T-helper 17 cell (primary cell): ENCODE measurements around the gene SPSB4. TPM values are rescaled to one million over a fixed set of nuclear protein-coding genes. Genes with fewer than 3 reads are reported as not detected.
A peak's percentile ranks its signal among the peaks of the same experiment; 100 is the strongest.
"Not testable (repeated sequence)": the region's sequence is repeated elsewhere in the genome, so short reads cannot be mapped to it uniquely, and the experiment has no call there.

ENCODE experiments used
- ATAC-seq: fragments of 150-1000 bp; cut with Tn5 transposase; 2 replicates; pipeline ENCODE4 v1.10.0; 2021; ENCODE audit warnings: mild to moderate bottlenecking, moderate library complexity
- DNase-seq, 3 donors: peaks; one replicate each; pipeline versions ENCODE4 v3.0.0 to v3.0.0-alpha.2; 2020 to 2021
- H3K9me3 ChIP-seq: one replicate; pipeline ENCODE4 v1.7.0; 2013; ENCODE audit warnings: low read length, mild to moderate bottlenecking; ENCODE audit not compliant: control insufficient read depth, poor library complexity, severe bottlenecking
- H3K27ac Mint-ChIP-seq: one replicate; pipeline ENCODE4 v1.8.0; 2022; ENCODE audit warnings: mild to moderate bottlenecking, moderate library complexity, mixed read lengths
- H3K27me3 Mint-ChIP-seq: one replicate; pipeline ENCODE4 v1.8.0; 2022; ENCODE audit warnings: mixed read lengths
- H3K36me3 Mint-ChIP-seq: one replicate; pipeline ENCODE4 v1.8.0; 2022; ENCODE audit warnings: low read depth, mixed read lengths
- H3K4me1 Mint-ChIP-seq: one replicate; pipeline ENCODE4 v1.8.0; 2022; ENCODE audit warnings: mild to moderate bottlenecking, mixed read lengths
- H3K4me3 Mint-ChIP-seq: one replicate; pipeline ENCODE4 v1.8.0; 2022; ENCODE audit warnings: mild to moderate bottlenecking, moderate library complexity, mixed read lengths
- total RNA-seq, 4 donors: library from RNA in 2 of 4; stranded (reverse) in 2 of 4; gene quantifications; one replicate each; pipeline ENCODE4 v1.2.3 and lab custom pipeline; 2022 to 2026

Gene SPSB4
- total RNA-seq (not detected), total RNA-seq (lab: John Stamatoyannopoulos, UW) (0 to 0.12 reads per million in 2 donors)

DNA sequence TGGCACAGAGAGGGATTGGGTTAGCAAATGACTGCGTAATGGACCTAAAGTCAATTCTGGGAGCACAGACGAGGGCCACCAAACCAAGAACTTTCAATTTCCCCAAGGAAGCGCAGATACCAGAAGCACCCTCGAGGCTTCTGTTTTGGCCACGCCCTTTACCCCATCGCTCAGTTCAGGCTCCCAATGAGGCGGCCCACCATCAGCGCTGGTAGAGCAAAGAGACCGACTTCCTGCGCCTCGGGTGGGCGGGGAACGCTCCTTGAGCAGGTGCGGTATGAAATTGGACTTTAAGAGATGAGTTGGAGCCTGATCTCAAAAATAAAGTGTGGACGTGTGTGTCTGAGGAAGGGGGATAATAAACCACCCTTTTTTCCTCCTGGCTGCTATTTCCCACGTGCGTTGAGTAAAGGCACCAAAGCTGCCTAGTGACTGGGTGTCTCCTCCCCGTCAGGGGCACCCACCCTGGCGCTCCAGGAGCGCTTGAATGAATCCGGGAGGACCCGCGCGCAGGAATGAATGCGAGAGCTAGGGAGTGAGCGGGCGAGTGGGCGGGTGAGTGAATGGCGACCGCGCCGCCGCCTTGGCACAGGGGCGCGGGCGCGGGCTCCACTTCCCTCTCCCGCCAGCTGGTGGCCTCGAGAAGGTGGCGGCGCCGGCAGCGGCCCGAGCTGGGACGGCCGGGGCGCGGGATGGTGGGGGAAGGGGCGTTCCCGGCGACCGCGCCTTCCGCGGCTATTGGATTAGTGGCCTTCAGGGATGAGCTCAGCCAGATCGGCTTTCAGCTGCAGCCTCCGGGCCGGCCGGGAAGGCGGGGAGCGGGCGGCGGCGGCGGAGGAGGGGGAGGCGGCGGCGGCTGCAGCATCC lies at the start of gene SPSB4:
TSS of gene SPSB4 (plus strand) at position 772 of the 867 bp plus-strand sequence. CDS start 14,758 bp downstream, outside the sequence.
- no peaks in the 10 kb centered on the region for H3K9me3 ChIP-seq
- DNase-seq (no peak), ATAC-seq (no peak)
- Mint-ChIP-seq H3K27me3 (peaks cover 83% of the 10 kb centered on the region), H3K4me1 (peaks cover 11% of the 10 kb centered on the region), H3K36me3 (peaks cover 9% of the 10 kb centered on the region), H3K4me3 (peak within 1 kb of the TSS; percentile 77), H3K27ac (no peak within 1 kb of the TSS)

DNA sequence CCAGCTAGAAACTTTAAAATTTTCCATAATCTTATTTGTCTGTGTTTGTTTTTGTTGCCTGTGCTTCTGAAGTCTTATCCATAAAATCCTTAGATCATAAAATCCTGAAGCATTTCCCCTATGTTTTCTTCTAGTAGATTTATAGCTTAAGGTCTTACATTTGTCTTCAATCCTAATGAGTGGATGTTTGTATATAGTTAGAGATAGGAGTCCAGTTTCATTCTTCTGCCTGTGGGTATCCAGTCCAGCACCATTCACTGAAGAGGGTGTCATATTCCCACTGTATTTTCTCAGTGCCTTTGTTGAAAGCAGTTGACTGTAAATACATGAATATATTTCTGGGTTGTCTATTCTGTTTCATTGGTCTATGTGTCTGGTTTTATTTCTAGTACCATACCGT lies 44.8 kb upstream of the SPSB4 start:
- Mint-ChIP-seq H3K36me3 (no peaks in the 10 kb centered on the region), H3K27me3 (peaks cover 50% of the 10 kb centered on the region), H3K27ac (no peak overlapping the region), H3K4me3 (no peak overlapping the region), H3K4me1 (peaks cover 1% of the 10 kb centered on the region)
- ATAC-seq (no peak), DNase-seq (no peak)
- H3K9me3 ChIP-seq, result no peaks in the 10 kb centered on the region

DNA sequence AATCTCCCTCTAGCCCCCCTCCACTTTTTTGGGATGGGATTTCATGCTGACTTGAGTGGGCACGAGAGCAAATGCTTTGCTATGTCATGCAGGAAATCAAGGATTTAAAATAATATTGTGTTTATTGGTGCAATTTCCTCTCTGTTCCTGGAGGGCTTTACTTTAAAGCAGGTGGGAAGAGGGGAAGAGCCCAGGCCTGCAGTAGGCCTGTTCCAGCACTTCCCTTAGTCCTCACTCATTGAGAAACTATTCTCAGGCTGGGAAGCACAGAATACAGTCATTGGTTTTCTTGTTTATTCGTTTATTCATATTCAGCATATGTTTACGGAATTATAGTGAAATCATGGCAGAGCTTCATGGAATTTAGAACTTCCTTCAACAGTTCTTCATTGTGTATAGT lies 41.7 kb upstream of the SPSB4 start:
- peaks cover 61% of the 10 kb centered on the region for H3K27me3 Mint-ChIP-seq
- no peaks in the 10 kb centered on the region for H3K36me3 Mint-ChIP-seq
- H3K4me3 Mint-ChIP-seq, result no peak overlapping the region
- no peak for ATAC-seq
- peaks cover 5% of the 10 kb centered on the region for H3K4me1 Mint-ChIP-seq
- no peak for DNase-seq
- no peaks in the 10 kb centered on the region for H3K9me3 ChIP-seq
- H3K27ac Mint-ChIP-seq, result no peak overlapping the region

DNA sequence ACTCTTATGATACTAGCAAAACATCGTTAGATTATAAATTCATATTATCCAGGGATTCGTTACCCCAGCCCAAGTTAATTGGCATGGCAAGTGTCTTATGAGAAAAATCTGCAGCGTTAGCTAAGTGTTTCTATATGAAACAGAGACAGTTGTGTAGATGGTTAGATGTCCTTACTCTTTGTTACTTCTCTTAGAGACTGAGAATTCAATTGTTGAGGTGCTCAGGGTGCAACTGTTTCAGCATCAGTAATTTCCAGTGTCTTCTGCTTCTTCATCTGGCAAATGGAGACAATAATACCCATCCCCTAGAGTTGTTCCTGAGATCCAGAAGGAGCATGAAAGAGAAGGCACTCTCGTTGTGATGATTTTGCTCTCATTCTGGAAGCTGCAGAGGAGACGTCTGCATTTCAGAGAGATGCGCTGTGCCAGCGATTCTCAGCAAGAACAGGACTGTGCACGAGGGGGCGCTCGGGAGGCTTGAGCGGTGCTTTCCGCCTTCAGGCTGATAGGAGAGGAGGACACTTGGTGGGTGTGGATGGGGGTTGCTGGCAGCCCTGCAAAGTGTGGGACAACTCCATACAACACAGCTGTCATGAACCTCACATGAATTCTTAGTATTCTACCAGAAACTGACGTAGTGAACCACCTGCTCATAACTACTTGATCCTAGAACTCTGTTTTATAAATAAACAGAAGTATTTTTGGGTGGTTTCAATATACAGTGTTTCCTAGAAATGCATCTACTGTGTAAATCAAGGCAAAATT lies 39.7 kb upstream of the SPSB4 start:
- ATAC-seq (peak; percentile 98), DNase-seq (peak; percentile 36 to 70 (median 44))
- H3K4me1 Mint-ChIP-seq, result peaks cover 5% of the 10 kb centered on the region
- H3K36me3 Mint-ChIP-seq, result no peaks in the 10 kb centered on the region
- H3K9me3 ChIP-seq, result no peaks in the 10 kb centered on the region
- H3K27ac Mint-ChIP-seq, result no peak overlapping the region
- H3K4me3 Mint-ChIP-seq, result no peak overlapping the region
- H3K27me3 Mint-ChIP-seq, result peaks cover 63% of the 10 kb centered on the region

DNA sequence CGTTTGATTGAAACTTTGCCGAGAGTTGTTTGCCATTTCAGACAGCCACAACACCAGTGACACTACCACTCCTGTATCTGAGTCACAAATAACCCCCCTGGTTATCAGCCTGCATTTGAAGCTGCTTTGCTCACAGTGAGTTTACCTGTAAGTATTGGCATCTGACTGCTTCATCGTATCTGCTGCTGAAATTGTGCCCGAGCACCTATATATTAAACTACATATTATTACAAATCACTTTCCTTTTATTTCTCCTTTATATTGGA lies 39.2 kb upstream of the SPSB4 start:
- DNase-seq (no peak), ATAC-seq (peak; percentile 20)
- Mint-ChIP-seq H3K27ac (no peak overlapping the region), H3K36me3 (no peaks in the 10 kb centered on the region), H3K27me3 (peaks cover 60% of the 10 kb centered on the region), H3K4me3 (no peak overlapping the region), H3K4me1 (peaks cover 5% of the 10 kb centered on the region)
- no peaks in the 10 kb centered on the region for H3K9me3 ChIP-seq

DNA sequence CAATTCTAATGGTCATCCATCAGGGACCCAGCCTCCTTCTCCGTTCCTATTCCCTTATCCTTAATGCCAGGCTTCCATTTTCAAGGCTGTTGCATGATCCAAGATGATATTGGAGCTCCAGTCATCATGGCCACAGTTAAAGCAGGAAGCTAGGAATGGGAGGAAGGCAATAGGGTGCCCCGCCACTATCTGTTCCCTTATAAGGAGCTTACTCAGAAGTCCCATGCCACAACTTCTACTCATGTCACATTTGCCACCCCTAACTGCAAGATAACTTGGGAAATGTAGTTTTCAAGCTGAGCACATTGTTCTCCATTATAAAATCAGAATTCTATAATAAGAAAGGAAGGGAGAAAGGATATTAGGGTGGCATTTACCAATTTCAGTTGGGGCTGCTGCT lies 38.6 kb upstream of the SPSB4 start:
- peaks cover 6% of the 10 kb centered on the region for H3K4me1 Mint-ChIP-seq
- DNase-seq, result no peak
- no peaks in the 10 kb centered on the region for H3K36me3 Mint-ChIP-seq
- no peak overlapping the region for H3K27ac Mint-ChIP-seq
- no peak overlapping the region for H3K4me3 Mint-ChIP-seq
- H3K27me3 Mint-ChIP-seq, result peaks cover 53% of the 10 kb centered on the region
- no peak for ATAC-seq
- no peaks in the 10 kb centered on the region for H3K9me3 ChIP-seq

DNA sequence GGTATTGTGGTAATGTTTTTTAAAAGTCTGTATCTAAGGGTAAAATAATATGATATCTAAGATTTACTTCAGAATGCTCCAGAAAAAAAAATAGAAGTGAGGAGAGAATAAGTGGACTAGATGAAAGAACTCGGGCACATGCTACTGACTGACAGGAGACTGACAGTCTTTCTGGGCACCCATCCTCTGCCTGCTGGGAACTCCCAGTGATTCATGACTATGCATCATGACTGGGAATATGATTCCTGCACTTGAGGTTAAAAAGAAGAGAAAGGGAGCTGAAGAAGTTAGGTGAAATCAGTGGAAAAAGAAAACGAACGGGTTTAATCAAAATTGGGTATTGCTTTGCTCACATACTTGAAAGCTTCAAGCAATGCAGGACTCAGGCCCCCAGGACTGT lies 35.7 kb upstream of the SPSB4 start:
- Mint-ChIP-seq H3K36me3 (no peaks in the 10 kb centered on the region), H3K4me1 (peaks cover 11% of the 10 kb centered on the region), H3K27me3 (peaks cover 28% of the 10 kb centered on the region), H3K4me3 (no peak overlapping the region), H3K27ac (no peak overlapping the region)
- H3K9me3 ChIP-seq, result no peaks in the 10 kb centered on the region
- ATAC-seq (no peak), DNase-seq (no peak)

DNA sequence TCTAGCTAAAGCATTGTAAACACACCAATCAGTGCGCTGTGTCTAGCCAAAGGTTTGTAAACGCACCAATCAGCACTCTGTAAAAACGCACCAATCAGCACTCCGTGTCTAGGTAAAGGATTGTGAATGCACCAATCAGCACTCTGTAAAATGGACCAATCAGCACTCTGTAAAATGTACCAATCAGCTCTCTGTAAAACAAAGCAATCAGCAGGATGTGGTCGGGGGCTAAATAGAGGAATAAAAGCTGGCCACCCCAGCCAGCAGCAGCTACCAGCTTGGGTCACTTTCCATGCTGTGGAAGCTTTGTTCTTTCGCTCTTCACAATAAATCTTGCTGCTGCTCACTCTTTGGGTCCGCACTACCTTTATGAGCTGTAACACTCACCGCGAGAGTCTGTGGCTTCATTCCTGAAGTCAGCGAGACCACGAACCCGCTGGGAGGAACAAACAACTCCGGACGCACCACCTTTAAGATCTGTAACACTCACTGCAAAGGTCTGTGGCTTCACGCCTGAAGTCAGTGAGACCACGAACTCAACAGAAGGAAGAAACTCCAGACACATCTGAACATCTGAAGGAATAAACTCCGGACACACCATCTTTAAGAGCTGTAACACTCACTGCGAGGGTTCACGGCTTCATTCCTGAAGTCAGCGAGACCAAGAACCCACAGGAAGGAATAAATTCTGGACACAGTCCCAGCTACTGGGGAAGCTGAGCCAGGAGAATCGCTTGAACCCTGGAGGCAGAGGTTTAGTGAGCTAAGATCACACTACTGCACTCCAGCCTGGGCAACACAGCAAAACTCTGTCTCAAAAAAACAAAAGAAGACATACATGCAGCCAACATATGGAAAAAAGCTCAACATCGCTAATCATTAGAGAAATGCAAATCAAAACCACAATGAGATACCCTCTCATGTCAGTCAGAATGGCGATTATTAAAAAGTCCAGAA lies 33.5 kb upstream of the SPSB4 start:
- not testable (repeated sequence) for ATAC-seq, DNase-seq, H3K36me3 Mint-ChIP-seq, H3K4me1 Mint-ChIP-seq, H3K9me3 ChIP-seq
- Mint-ChIP-seq H3K4me3 (peak overlapping the region; percentile 4), H3K27me3 (peaks cover 20% of the 10 kb centered on the region), H3K27ac (peak overlapping the region; percentile 14)

DNA sequence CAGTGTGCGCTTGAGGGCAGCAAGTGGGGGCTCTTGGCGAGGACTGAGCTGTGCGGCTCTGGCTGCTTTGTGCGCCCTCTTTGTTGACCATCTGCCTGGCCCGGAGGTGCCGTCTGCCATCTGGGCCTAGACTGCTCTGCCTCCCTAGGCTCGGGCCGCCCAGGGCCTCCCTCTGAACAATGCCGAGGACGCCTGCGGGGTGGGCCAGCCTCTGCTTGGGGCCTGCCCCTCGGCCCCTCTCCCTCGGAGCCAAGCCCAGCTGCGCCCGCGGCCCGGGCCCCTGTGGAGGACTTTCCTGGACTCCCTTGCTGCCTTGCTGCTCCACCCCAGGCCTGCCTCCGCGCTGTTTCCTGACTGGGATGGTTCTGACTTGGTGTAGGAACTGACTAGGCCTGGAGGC lies 31.9 kb upstream of the SPSB4 start:
- H3K4me3 Mint-ChIP-seq, result no peak overlapping the region
- peaks cover 13% of the 10 kb centered on the region for H3K27me3 Mint-ChIP-seq
- no peak overlapping the region for H3K27ac Mint-ChIP-seq
- no peak for DNase-seq
- no peaks in the 10 kb centered on the region for H3K9me3 ChIP-seq
- peaks cover 8% of the 10 kb centered on the region for H3K4me1 Mint-ChIP-seq
- H3K36me3 Mint-ChIP-seq, result no peaks in the 10 kb centered on the region
- ATAC-seq, result no peak

DNA sequence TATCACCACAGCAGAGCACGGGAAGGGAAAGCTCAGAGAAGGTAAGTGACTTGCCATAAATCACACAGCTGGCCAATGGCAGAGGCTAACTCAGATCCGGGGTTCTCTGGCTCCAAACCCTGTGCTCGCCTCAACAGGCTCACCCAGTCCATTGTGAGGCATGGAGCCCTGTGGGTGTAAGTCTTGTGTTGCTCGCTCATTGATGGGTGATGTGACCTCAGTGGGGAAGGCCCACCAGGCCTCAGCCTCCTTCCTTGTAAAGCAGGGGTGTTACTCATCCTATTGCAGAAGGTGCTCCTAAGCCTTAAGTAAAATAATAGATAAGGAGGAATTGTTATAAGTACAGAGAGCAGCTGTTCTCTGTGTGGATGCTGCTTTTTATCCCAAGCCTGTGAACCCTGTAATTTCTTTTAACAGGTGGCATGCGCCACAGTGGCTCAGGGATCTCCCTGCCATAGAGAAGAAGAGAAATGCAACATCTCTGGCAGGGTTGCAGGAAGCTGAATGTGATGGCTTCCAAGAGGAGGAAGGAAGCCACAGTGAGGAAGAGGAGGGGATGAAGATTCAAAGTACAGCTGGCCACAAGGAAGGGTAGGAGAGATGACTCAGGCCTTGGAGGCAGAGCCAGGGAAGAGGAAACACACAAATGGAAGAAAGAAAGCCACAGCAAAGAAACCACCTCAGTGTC lies 30.9 kb upstream of the SPSB4 start:
- peaks cover 12% of the 10 kb centered on the region for H3K27me3 Mint-ChIP-seq
- H3K27ac Mint-ChIP-seq, result no peak overlapping the region
- ATAC-seq (no peak), DNase-seq (no peak)
- H3K36me3 Mint-ChIP-seq, result no peaks in the 10 kb centered on the region
- no peak overlapping the region for H3K4me3 Mint-ChIP-seq
- H3K4me1 Mint-ChIP-seq, result peaks cover 8% of the 10 kb centered on the region
- no peaks in the 10 kb centered on the region for H3K9me3 ChIP-seq

DNA sequence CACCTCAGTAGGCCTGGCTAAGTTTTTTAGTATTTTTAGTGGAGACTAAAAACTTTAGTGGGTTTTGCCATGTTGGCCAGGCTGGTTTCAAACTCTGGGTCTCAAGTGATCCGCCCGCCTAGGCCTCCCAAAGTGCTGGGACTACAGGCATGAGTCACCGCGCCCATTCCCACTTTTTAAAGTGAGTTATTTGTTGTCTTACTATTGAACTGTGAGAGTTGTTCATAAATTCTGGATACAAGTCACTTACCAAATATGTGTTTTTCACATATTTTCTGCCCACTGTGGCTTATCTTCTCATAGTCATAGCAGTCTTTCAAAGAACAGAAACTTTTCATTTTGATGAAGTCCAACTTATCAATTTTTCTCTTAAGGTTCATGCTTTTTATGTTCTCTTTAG lies 29.9 kb upstream of the SPSB4 start:
- H3K36me3 Mint-ChIP-seq, result no peaks in the 10 kb centered on the region
- no peak overlapping the region for H3K27ac Mint-ChIP-seq
- no peak overlapping the region for H3K4me3 Mint-ChIP-seq

DNA sequence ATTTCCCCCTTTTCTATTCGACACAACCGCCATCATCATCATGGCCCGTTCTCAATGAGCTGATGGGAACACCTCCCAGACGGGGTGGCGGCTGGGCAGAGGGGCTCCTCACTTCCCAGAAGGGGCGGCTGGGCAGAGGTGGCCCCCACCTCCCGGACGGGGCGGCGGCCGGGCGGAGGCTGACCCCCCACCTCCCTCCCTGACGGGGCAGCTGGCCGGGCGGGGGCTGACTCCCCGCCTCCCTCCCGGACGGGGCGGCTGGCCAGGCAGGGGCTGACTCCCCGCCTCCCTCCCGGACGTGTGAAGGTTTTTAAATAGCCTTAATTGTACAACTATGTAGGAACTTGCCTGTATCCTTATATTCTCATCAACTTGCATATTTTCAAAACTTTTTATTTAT lies 20.9 kb upstream of the SPSB4 start:
- DNase-seq, result no peak
- H3K36me3 Mint-ChIP-seq, result no peaks in the 10 kb centered on the region
- peaks cover 19% of the 10 kb centered on the region for H3K27me3 Mint-ChIP-seq
- no peaks in the 10 kb centered on the region for H3K4me1 Mint-ChIP-seq
- ATAC-seq, result no peak
- no peak overlapping the region for H3K27ac Mint-ChIP-seq
- no peaks in the 10 kb centered on the region for H3K9me3 ChIP-seq
- no peak overlapping the region for H3K4me3 Mint-ChIP-seq

More for the DNA sequence above, 29.9 kb upstream of the SPSB4 start:
- Mint-ChIP-seq H3K27me3 (peaks cover 5% of the 10 kb centered on the region), H3K4me1 (peaks cover 8% of the 10 kb centered on the region)
- H3K9me3 ChIP-seq, result no peaks in the 10 kb centered on the region
- DNase-seq (no peak), ATAC-seq (no peak)
